Activated T-helper 1 cell treated with anti-CD3 and anti-CD28 coated beads, Interleukin-2, amount 50 U/mL, for 16 hours (primary cell): ENCODE results near the gene PCDH1.

Source experiments
- DNase-seq, 2 donors: peaks; one replicate each; pipeline ENCODE4 v3.0.0-alpha.2; 2020; ENCODE audit warnings: low read depth in 1 of 2, low spot score in 1 of 2

PCDH1 gene

DNA sequence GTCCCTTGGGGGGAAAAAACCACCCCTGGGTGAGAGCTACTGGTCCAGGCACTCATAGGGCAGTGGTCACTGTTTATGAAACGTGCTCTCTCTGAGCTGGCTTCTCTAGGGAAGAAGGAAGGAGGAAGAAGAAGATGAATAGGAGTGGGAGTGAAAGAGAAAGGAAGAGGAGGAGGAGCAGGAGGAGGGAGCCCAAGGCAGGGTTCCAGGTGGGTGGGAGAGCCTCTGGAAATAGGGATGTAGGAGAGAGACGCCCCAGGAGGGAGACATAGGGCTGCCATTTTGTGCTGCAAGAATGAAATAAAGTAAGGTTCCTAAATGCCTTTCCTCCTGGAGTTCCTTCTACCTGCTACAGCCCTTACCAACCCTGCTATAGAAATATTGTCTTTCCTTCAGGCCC, 65.7 kb downstream of the PCDH1 start:
- no peak for DNase-seq

GRCh38 chr5:141811287-141812155, 66.7 kb downstream of the PCDH1 start:
- DNase-seq: no peak

- DNase-seq: no peak
Measured at GRCh38 chr5:141810702-141811101, 67.5 kb downstream of the PCDH1 start.

- no peak for DNase-seq
Measured at GRCh38 chr5:141809380-141810096, 68.7 kb downstream of the PCDH1 start.

DNA sequence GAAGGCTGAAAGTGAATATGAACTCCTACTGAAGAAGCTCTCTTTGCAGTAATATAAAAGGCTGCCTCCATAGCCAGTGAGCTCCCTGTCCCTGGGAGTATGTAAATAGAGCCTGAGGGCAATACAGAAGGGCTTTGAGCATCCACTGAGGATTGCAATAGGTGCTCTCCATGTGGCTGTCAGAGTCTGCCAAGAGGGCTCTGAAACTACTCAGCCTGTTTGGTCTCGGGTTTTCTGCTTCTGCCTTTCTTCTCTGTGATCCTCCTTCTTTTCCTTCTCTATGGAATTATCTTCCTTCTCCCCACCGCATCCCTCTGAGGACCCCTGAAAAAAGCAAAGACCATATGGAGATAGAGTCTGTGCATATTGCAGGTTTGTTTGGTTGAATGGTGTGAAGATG, 69.4 kb downstream of the PCDH1 start:
- DNase-seq: no peak

- DNase-seq: no peak
Measured at GRCh38 chr5:141807732-141808131, 70.5 kb downstream of the PCDH1 start.

GRCh38 chr5:141807329-141807728, 70.9 kb downstream of the PCDH1 start:
- no peak for DNase-seq

DNA sequence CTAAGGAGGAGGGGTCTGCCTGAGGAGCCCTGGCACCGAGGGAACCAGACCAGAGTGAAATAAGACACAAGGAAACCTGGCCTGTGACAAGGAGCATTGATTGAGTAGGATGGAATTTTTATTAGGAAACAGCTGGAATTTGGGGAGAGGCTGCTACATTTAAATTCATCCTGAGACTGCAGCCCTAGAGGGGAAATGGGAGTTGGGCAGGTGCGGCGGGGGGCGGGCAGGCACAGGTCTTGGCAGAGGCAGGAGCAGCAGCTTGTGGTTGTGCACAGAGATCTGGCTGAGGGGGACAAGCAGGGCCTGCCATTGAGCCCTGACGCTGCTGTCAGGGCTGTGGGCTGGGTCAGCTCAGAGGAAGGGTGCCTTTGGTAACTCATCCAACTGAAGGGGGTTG, 71.6 kb downstream of the PCDH1 start:
- DNase-seq: no peak

- DNase-seq: no peak
Measured at GRCh38 chr5:141805874-141806595, 72.2 kb downstream of the PCDH1 start.

GRCh38 chr5:141804475-141804874, 73.7 kb downstream of the PCDH1 start:
- no peak for DNase-seq
